Type B pancreatic cell (in vitro differentiated cells): ENCODE data around the gene SMPDL3B. TPM values are rescaled to one million over a fixed set of nuclear protein-coding genes. Genes with fewer than 3 reads are reported as not detected.

Source experiments
- DNase-seq: peaks from one replicate; pipeline ENCODE4 v3.0.0; 2021; ENCODE audit warnings: mixed read lengths; ENCODE audit not compliant: unreplicated experiment; ENCODE audit errors: extremely low spot score
- H3K27ac Mint-ChIP-seq: 2 replicates; pipeline ENCODE4 v1.8.0; 2021; ENCODE audit warnings: mild to moderate bottlenecking, mixed read lengths
- H3K27me3 Mint-ChIP-seq: 2 replicates; pipeline ENCODE4 v1.8.0; 2021; ENCODE audit warnings: mixed read lengths
- H3K36me3 Mint-ChIP-seq: 2 replicates; pipeline ENCODE4 v1.8.0; 2021; ENCODE audit warnings: mixed read lengths
- H3K4me1 Mint-ChIP-seq: one replicate; pipeline ENCODE4 v1.8.0; 2021; ENCODE audit warnings: mixed read lengths; ENCODE audit not compliant: unreplicated experiment
- H3K4me3 Mint-ChIP-seq: 2 replicates; pipeline ENCODE4 v1.8.0; 2021; ENCODE audit warnings: mild to moderate bottlenecking, mixed read lengths
- H3K9me3 Mint-ChIP-seq: 2 replicates; pipeline ENCODE4 v1.8.0; 2021; ENCODE audit warnings: mixed read lengths
- total RNA-seq: library from RNA; stranded (reverse); gene quantifications from 2 replicates; pipeline ENCODE4 v1.2.1, GENCODE V29; 2021; ENCODE audit warnings: low replicate concordance
- TF ChIP-seq, protein P1 (sequence below): fragments of 200-600 bp; sonication (generic); conservative IDR thresholded peaks from 2 replicates; pipeline ENCODE4 v1.5.0; 2021; ENCODE audit warnings: antibody characterized with exemption, mild to moderate bottlenecking

Gene SMPDL3B
- total RNA-seq, 1 donor from 2014 or later = 3.6 TPM

DNA sequence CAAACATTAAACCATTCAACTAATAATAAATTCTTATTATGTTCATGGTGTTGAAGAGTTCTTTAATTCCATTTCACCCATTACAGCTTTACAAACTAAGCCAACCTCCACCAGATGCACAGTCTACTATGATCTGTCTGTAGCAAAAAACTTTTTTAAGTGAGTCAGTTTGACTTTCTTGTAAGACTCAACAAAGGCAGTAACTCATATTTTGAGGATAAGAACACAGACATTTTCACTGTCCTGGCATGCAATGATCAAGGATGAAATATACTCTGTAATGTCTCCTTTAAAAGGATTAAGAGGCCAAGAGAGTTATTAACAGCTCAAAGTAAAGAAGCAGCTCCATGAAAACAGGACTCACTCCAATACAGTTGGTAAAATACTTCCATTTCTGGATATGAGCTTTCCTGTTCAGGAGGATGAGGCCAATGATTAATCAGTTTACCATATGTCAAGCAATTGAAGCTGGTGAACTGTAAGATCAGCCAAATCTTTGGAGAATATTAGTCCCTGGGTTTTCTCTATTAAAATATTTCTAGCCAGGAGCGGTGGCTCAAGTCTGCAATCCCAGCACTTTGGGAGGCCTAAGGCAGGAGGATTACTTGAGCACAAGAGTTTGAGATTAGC lies 45.5 kb downstream of the SMPDL3B start:
- Mint-ChIP-seq H3K4me1 (no peaks in the 10 kb centered on the region), H3K27ac (no peak overlapping the region), H3K27me3 (no peaks in the 10 kb centered on the region), H3K4me3 (no peak overlapping the region), H3K36me3 (peaks cover 6% of the 10 kb centered on the region), H3K9me3 (no peaks in the 10 kb centered on the region)
- DNase-seq = no peak
- TF ChIP-seq, protein P1, sequence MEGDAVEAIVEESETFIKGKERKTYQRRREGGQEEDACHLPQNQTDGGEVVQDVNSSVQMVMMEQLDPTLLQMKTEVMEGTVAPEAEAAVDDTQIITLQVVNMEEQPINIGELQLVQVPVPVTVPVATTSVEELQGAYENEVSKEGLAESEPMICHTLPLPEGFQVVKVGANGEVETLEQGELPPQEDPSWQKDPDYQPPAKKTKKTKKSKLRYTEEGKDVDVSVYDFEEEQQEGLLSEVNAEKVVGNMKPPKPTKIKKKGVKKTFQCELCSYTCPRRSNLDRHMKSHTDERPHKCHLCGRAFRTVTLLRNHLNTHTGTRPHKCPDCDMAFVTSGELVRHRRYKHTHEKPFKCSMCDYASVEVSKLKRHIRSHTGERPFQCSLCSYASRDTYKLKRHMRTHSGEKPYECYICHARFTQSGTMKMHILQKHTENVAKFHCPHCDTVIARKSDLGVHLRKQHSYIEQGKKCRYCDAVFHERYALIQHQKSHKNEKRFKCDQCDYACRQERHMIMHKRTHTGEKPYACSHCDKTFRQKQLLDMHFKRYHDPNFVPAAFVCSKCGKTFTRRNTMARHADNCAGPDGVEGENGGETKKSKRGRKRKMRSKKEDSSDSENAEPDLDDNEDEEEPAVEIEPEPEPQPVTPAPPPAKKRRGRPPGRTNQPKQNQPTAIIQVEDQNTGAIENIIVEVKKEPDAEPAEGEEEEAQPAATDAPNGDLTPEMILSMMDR = no peak

DNA sequence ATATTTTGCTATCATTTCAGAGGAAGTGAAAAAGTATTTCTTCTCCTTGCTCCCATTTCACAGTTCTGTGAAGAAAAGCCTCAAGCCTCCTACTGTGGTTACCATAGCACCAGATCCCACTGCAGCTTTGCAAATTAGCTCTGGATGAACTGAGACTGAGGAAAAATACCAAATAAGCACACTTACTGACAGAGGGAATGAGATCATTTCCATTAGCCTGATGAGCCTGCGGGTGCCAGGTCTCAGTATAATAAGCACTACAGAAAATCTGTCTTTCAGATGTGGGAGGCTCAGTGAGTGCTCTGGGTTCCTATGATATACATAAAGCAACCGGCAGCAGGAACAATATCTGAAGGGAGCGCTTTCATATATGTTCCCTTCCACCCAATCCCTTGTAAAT lies 46.3 kb downstream of the SMPDL3B start:
- Mint-ChIP-seq H3K4me3 (no peak overlapping the region), H3K4me1 (no peaks in the 10 kb centered on the region), H3K36me3 (peaks cover 6% of the 10 kb centered on the region), H3K27me3 (no peaks in the 10 kb centered on the region), H3K9me3 (no peaks in the 10 kb centered on the region), H3K27ac (no peak overlapping the region)
- DNase-seq = no peak
- TF ChIP-seq, protein P1 = no peak

DNA sequence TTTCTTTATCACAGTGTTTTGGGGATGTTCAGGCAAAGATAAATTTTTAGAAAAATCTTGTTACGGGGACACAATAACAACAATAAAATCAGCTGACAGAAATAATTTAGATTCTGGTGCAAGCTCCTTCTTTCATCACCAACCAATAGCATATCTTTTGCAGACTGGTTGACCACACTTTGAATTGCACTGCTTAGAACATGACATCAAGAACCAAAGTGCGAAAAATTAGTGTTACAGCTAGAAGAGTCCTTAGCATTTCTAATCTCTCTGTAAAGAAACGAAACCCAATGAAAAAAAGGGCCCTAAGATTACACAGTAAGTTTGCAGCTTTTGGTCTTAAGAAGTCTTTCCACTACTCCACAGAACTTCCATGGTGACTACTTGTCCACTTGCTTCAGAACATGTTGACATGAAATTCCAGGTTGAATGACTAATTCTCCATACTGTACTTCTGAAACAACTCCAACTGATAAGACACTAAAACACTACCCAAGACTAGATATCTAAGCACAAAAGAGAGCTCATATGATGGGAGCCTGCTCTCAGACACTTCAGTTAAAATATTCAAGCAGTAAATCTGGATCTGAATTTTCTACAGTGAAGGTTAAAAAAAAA lies 56.2 kb downstream of the SMPDL3B start:
- Mint-ChIP-seq H3K4me1 (no peaks in the 10 kb centered on the region), H3K27ac (no peak overlapping the region), H3K4me3 (no peak overlapping the region), H3K9me3 (no peaks in the 10 kb centered on the region), H3K27me3 (no peaks in the 10 kb centered on the region), H3K36me3 (peaks cover 8% of the 10 kb centered on the region)
- no peak for DNase-seq
- TF ChIP-seq, protein P1 = no peak

DNA sequence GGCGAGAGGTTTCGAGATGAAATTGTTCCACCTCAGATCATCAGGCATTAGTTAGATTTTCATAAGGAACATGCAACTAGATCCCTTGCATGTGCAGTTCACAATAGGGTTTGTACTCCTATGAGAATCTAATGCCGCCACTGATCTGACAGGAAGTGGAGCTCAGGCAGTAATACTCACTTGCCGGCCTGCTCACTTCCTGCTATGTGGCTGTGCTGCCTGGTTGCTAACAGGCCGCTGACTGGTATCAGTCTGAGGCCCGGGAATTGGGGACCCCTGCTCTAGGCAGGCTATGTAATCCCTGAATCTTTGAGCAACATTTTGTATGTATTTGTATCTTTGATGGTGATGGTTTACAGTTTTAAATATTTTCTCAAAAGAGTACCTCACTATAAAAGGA lies 57.5 kb downstream of the SMPDL3B start:
- no peak for DNase-seq
- no peaks in the 10 kb centered on the region for H3K27me3 Mint-ChIP-seq
- TF ChIP-seq, protein P1 = no peak
- H3K4me3 Mint-ChIP-seq = no peak overlapping the region
- no peaks in the 10 kb centered on the region for H3K4me1 Mint-ChIP-seq
- no peak overlapping the region for H3K27ac Mint-ChIP-seq
- peaks cover 14% of the 10 kb centered on the region for H3K36me3 Mint-ChIP-seq
- H3K9me3 Mint-ChIP-seq = no peaks in the 10 kb centered on the region

DNA sequence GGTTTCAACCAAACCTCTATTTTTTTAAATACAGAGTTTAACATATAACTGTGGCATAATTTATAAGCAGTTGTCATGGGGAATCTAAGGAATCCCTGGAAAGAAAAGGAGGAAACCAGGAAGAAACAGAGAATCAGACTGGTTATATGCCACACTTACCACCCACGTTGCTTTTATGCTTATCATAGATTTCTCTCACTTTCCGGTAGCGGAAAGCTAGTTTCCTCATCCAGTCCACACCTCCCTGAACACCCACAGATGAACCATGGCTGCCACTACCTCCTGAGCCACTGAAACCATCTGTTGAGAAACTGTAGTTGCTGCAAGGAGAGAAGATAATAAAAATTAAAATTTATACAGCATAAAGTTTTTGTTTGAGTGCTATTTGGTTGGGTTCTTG lies 58.4 kb downstream of the SMPDL3B start:
- Mint-ChIP-seq H3K36me3 (peaks cover 16% of the 10 kb centered on the region), H3K4me3 (no peak overlapping the region), H3K9me3 (no peaks in the 10 kb centered on the region), H3K4me1 (no peaks in the 10 kb centered on the region), H3K27ac (no peak overlapping the region), H3K27me3 (no peaks in the 10 kb centered on the region)
- DNase-seq = no peak
- TF ChIP-seq, protein P1 = no peak
